Mammary epithelial cell (primary cell): ENCODE results near the gene C3orf33.

Experiments
- EZH2 ChIP-seq: IDR thresholded peaks from 2 replicates; pipeline ENCODE4 v1.6.1; 2012; ENCODE audit warnings: low read length, inconsistent platforms, borderline replicate concordance
- TF ChIP-seq, protein P1 (sequence below), 2 donors: IDR thresholded peaks in 1 of 2; conservative IDR thresholded peaks in 1 of 2; 2 replicates each; pipeline ENCODE4 v1.5.1; 2011 to 2012; ENCODE audit warnings: inconsistent platforms in 2 of 2, low read length in 2 of 2, mild to moderate bottlenecking in 2 of 2, control low read depth in 1 of 2, low read depth in 1 of 2; ENCODE audit not compliant: insufficient read depth in 1 of 2; ENCODE audit errors: extremely low read depth in 1 of 2

DNA sequence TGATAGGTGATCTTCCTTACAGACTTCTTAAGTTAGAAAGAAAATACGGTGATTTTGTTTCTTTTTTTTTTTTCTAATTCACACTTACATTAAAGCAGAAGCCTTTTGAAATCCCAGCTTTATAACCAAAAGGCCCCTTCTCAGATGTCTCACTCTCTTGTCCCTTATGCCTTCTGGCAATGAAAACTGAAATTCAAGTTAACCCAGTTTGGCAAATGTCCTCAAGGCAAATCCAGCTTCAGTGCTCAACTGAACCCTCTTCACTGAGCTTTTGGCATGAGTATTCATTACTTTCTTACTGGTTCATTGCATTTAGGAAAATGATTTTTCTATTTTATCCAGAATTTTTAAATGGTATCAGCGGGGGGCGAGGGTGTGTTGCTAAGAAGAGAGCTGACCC, 78.2 kb downstream of the C3orf33 start:
- TF ChIP-seq, protein P1, sequence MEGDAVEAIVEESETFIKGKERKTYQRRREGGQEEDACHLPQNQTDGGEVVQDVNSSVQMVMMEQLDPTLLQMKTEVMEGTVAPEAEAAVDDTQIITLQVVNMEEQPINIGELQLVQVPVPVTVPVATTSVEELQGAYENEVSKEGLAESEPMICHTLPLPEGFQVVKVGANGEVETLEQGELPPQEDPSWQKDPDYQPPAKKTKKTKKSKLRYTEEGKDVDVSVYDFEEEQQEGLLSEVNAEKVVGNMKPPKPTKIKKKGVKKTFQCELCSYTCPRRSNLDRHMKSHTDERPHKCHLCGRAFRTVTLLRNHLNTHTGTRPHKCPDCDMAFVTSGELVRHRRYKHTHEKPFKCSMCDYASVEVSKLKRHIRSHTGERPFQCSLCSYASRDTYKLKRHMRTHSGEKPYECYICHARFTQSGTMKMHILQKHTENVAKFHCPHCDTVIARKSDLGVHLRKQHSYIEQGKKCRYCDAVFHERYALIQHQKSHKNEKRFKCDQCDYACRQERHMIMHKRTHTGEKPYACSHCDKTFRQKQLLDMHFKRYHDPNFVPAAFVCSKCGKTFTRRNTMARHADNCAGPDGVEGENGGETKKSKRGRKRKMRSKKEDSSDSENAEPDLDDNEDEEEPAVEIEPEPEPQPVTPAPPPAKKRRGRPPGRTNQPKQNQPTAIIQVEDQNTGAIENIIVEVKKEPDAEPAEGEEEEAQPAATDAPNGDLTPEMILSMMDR (conservative IDR thresholded peaks at IDR 0.05 in 1 of 2, IDR thresholded peaks at IDR 0.05 in 1 of 2; ENCODE audit: extremely low read depth in 1 of 2, insufficient read depth in 1 of 2, low read depth in 1 of 2, low read length in 2 of 2): no peak
- TF ChIP-seq EZH2: no peak
